RWPE2 (cell line): ENCODE results near the gene PARVB.

Source experiments
- ATAC-seq: fragments of 200-7000 bp; cut with Tn5 transposase; 3 replicates; pipeline ENCODE4 v1.9.1; 2021; ENCODE audit warnings: low read depth
- DNase-seq: peaks from one replicate; pipeline ENCODE4 v3.0.0-alpha.2; 2020; ENCODE audit warnings: low spot score
- H3K27ac ChIP-seq: fragments of 450-650 bp; 2 replicates; pipeline ENCODE4 v1.5.1; 2017; ENCODE audit warnings: mild to moderate bottlenecking; ENCODE audit not compliant: poor library complexity, severe bottlenecking
- H3K27me3 ChIP-seq: fragments of 250-450 bp; sonication (Bioruptor Pico); 2 replicates; pipeline ENCODE4 v1.5.1; 2021; ENCODE audit warnings: mild to moderate bottlenecking, moderate library complexity; ENCODE audit not compliant: insufficient read depth, poor library complexity, severe bottlenecking
- H3K36me3 ChIP-seq: fragments of 250-450 bp; sonication (Bioruptor Pico); 2 replicates; pipeline ENCODE4 v1.5.1; 2020; ENCODE audit warnings: low read depth, mild to moderate bottlenecking, moderate library complexity
- H3K4me1 ChIP-seq: fragments of 250-450 bp; sonication (Bioruptor Pico); 2 replicates; pipeline ENCODE4 v1.5.1; 2021; ENCODE audit warnings: mild to moderate bottlenecking, moderate library complexity; ENCODE audit not compliant: insufficient read depth, poor library complexity, severe bottlenecking
- H3K4me3 ChIP-seq: fragments of 250-450 bp; sonication (Bioruptor Pico); 2 replicates; pipeline ENCODE4 v1.5.1; 2021; ENCODE audit warnings: mild to moderate bottlenecking, moderate library complexity; ENCODE audit not compliant: severe bottlenecking
- H3K9me3 ChIP-seq: fragments of 250-450 bp; sonication (Bioruptor Pico); 2 replicates; pipeline ENCODE4 v1.5.1; 2021; ENCODE audit warnings: mild to moderate bottlenecking, moderate library complexity; ENCODE audit not compliant: severe bottlenecking
- CTCF ChIP-seq: fragments of 450-650 bp; IDR thresholded peaks from one replicate; pipeline ENCODE4 v1.5.1; 2017; ENCODE audit warnings: mild to moderate bottlenecking, moderate library complexity; ENCODE audit not compliant: poor library complexity, severe bottlenecking

PARVB gene, protein sequence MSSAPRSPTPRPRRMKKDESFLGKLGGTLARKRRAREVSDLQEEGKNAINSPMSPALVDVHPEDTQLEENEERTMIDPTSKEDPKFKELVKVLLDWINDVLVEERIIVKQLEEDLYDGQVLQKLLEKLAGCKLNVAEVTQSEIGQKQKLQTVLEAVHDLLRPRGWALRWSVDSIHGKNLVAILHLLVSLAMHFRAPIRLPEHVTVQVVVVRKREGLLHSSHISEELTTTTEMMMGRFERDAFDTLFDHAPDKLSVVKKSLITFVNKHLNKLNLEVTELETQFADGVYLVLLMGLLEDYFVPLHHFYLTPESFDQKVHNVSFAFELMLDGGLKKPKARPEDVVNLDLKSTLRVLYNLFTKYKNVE

DNA sequence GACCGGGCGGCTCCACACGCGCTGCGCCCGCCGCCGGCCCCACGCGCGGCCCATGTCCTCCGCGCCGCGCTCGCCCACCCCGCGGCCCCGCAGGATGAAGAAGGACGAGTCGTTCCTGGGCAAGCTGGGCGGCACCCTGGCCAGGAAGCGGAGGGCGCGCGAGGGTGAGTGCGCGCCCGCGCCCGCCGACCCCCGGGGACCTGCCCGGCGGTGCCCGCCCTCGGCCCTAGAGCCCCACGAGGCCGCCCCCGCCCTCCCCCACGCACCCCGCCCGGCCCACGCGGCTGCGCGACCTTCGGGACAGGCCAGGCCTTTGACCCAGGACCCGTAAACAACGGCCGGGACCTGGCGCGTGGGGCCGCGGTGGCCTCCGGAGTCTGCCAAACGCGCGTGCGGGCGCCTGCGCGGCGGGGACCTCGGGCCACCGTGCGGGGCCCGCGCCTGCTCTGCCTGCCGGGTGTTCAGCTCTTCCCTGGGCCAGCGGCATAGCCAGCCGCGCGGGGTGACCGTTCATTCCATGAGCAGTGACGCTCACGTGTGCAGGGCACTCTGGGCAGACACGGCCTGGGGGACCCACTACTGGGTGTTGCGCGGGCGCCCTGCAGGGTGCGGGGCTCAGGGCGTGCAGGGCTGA lies at the start of gene PARVB:
Gene PARVB, plus strand, starts transcription at position 15 of the 634 bp plus-strand sequence. Its CDS starts 38 bp downstream, at position 53.
- peaks cover 10% of the 10 kb centered on the region for H3K4me1 ChIP-seq
- no peaks in the 10 kb centered on the region for H3K27me3 ChIP-seq
- peak within 1 kb of the TSS; percentile 37 for H3K4me3 ChIP-seq
- H3K27ac ChIP-seq: peak within 1 kb of the TSS; percentile 13
- DNase-seq (no peak), ATAC-seq (peak; percentile 32; the same call in 2 of the 3 replicates)
- H3K9me3 ChIP-seq: no peaks in the 10 kb centered on the region
- no peak for TF ChIP-seq CTCF
- H3K36me3 ChIP-seq: no peaks in the 10 kb centered on the region

DNA sequence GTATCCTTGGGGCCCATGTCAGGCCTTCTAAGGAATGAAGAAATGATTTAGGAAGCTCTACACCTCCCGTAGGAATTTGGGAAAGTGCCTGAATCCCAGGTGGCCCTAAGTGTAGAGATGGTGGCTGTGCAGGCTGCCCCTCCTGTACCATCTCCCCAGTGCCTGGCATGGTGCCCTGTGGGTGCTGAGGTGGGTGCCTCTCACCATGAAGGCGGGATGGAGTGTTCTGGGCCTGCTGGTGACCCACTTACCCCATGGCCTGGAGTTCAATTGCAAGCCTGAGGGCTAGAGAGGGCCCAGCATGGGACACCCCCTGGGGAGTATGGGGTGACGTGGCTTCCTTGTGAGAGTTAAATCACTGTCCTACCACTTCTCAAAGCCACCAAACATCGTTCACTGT lies 49.1 kb upstream of the PARVB start:
- Histone ChIP-seq H3K27ac (no peak overlapping the region), H3K27me3 (no peaks in the 10 kb centered on the region), H3K36me3 (peaks cover 76% of the 10 kb centered on the region), H3K9me3 (no peaks in the 10 kb centered on the region), H3K4me1 (no peaks in the 10 kb centered on the region), H3K4me3 (no peak overlapping the region)
- no peak for TF ChIP-seq CTCF
- ATAC-seq (no peak), DNase-seq (no peak)

- Histone ChIP-seq H3K27me3 (no peaks in the 10 kb centered on the region), H3K4me1 (no peaks in the 10 kb centered on the region), H3K36me3 (peaks cover 75% of the 10 kb centered on the region), H3K27ac (no peak overlapping the region), H3K4me3 (no peak overlapping the region), H3K9me3 (no peaks in the 10 kb centered on the region)
- no peak for ATAC-seq
- TF ChIP-seq CTCF: no peak
- no peak for DNase-seq
Observed at GRCh38 chr22:43976861-43977795, 47.0 kb upstream of the PARVB start.

- no peak for DNase-seq
- H3K4me3 ChIP-seq: no peak overlapping the region
- H3K36me3 ChIP-seq: peaks cover 76% of the 10 kb centered on the region
- no peak overlapping the region for H3K27ac ChIP-seq
- no peak for ATAC-seq
- no peaks in the 10 kb centered on the region for H3K27me3 ChIP-seq
- no peaks in the 10 kb centered on the region for H3K9me3 ChIP-seq
- TF ChIP-seq CTCF: no peak
- H3K4me1 ChIP-seq: no peaks in the 10 kb centered on the region
Observed at GRCh38 chr22:43978558-43978957, 45.5 kb upstream of the PARVB start.
